Measurements from ENCODE around the gene CFAP53.
"Not testable (repeated sequence)": the region's sequence is repeated elsewhere in the genome, so short reads cannot be mapped to it uniquely, and the experiment has no call there.

The CFAP53 gene

GRCh38 chr18:50247561-50247960 lies 18.7 kb downstream of the CFAP53 start:
- DNase-seq (ENCODE audit: extremely low spot score), result no peak
- ChIA-PET POLR2A (interaction anchor here (0.7 kb wide), 1 partner anchor 260 kb away, joined by 3 read pairs; no protein-coding TSS in a partner anchor), CTCF (no interaction called here)
- no peak for TF ChIP-seq FOXA1 (IDR thresholded peaks at IDR 0.05)
- no peak for TF ChIP-seq ELF4 (IDR thresholded peaks at IDR 0.05)
- TF ChIP-seq LEF1 (IDR thresholded peaks at IDR 0.05; ENCODE audit: borderline replicate concordance), result no peak
- TF ChIP-seq SUZ12 (IDR thresholded peaks at IDR 0.05), result no peak
- no peak for TF ChIP-seq CTBP1 (IDR thresholded peaks at IDR 0.05; ENCODE audit: borderline replicate concordance)
- TF ChIP-seq L3MBTL2 (conservative IDR thresholded peaks at IDR 0.05), result no peak
- TF ChIP-seq ARNT (IDR thresholded peaks at IDR 0.05), result no peak
- no peak for TF ChIP-seq HDGF (IDR thresholded peaks at IDR 0.05; ENCODE audit: borderline replicate concordance)
- TF ChIP-seq TARDBP (IDR thresholded peaks at IDR 0.05), result no peak
- TF ChIP-seq ZNF384 (IDR thresholded peaks at IDR 0.05), result no peak
- no peak for TF ChIP-seq PKNOX1 (IDR thresholded peaks at IDR 0.05)
- no peak for TF ChIP-seq FOXM1 (IDR thresholded peaks at IDR 0.05; ENCODE audit: borderline replicate concordance)
- no peak for TF ChIP-seq BHLHE40 (IDR thresholded peaks at IDR 0.05; ENCODE audit: borderline replicate concordance)
- no peak for TF ChIP-seq FOXK2 (IDR thresholded peaks at IDR 0.05)
- TF ChIP-seq NFRKB (IDR thresholded peaks at IDR 0.05), result no peak
- no peak for TF ChIP-seq SP1 (IDR thresholded peaks at IDR 0.05)

- CTCF ChIA-PET; DNase-seq (ENCODE audit: extremely low spot score); POLR2A ChIA-PET: not testable (repeated sequence)
Measured at GRCh38 chr18:50241768-50242167, 24.5 kb downstream of the CFAP53 start.

- ChIA-PET POLR2A (no interaction called here), CTCF (no interaction called here)
- no peak for DNase-seq (ENCODE audit: extremely low spot score)
- TF ChIP-seq FOXK2 (IDR thresholded peaks at IDR 0.05) (no peak), NFRKB (IDR thresholded peaks at IDR 0.05) (no peak), ZNF384 (IDR thresholded peaks at IDR 0.05) (no peak), LEF1 (IDR thresholded peaks at IDR 0.05; ENCODE audit: borderline replicate concordance) (no peak), TARDBP (IDR thresholded peaks at IDR 0.05) (no peak), SUZ12 (IDR thresholded peaks at IDR 0.05) (no peak), BHLHE40 (IDR thresholded peaks at IDR 0.05; ENCODE audit: borderline replicate concordance) (no peak), FOXM1 (IDR thresholded peaks at IDR 0.05; ENCODE audit: borderline replicate concordance) (no peak), SP1 (IDR thresholded peaks at IDR 0.05) (no peak), L3MBTL2 (conservative IDR thresholded peaks at IDR 0.05) (no peak)
Measured at GRCh38 chr18:50240080-50240563, 26.2 kb downstream of the CFAP53 start.

- ChIA-PET POLR2A (no interaction called here), CTCF (no interaction called here)
- no peak for DNase-seq (ENCODE audit: extremely low spot score)
- TF ChIP-seq SUZ12 (IDR thresholded peaks at IDR 0.05) (no peak), PKNOX1 (IDR thresholded peaks at IDR 0.05) (no peak), FOXA1 (IDR thresholded peaks at IDR 0.05) (no peak), NFRKB (IDR thresholded peaks at IDR 0.05) (no peak), ZNF384 (IDR thresholded peaks at IDR 0.05) (no peak)
Measured at GRCh38 chr18:50232419-50232818, 33.9 kb downstream of the CFAP53 start.

- TF ChIP-seq TARDBP (IDR thresholded peaks at IDR 0.05) (no peak), L3MBTL2 (conservative IDR thresholded peaks at IDR 0.05) (no peak), ZNF384 (IDR thresholded peaks at IDR 0.05) (no peak), LEF1 (IDR thresholded peaks at IDR 0.05; ENCODE audit: borderline replicate concordance) (no peak), FOXK2 (IDR thresholded peaks at IDR 0.05) (no peak), HDGF (IDR thresholded peaks at IDR 0.05; ENCODE audit: borderline replicate concordance) (no peak)
- CTCF ChIA-PET, result no interaction called here
- DNase-seq (ENCODE audit: extremely low spot score), result no peak
- POLR2A ChIA-PET, result no interaction called here
Measured at GRCh38 chr18:50231621-50232020, 34.7 kb downstream of the CFAP53 start.

GRCh38 chr18:50220249-50220648 lies 46.0 kb downstream of the CFAP53 start:
- CTCF ChIA-PET, result interaction anchor here (3.1 kb wide), 1 partner anchor 137 kb away, joined by 17 read pairs; no protein-coding TSS in a partner anchor
- not testable (repeated sequence) for DNase-seq (ENCODE audit: extremely low spot score)
- POLR2A ChIA-PET, result interaction anchor here (0.7 kb wide), 1 partner anchor 155 kb away, joined by 3 read pairs; the partner anchor contains the start of gene SKA1

GRCh38 chr18:50218432-50219197 lies 47.7 kb downstream of the CFAP53 start:
- ChIA-PET CTCF (interaction anchor here (0.7 to 3.1 kb wide), 5 partner anchors 11 to 286 kb away, joined by 3 to 17 read pairs (median 4); partner anchors contain the start of gene MYO5B), POLR2A (no interaction called here)
- no peak for TF ChIP-seq LEF1 (IDR thresholded peaks at IDR 0.05; ENCODE audit: borderline replicate concordance)
- no peak for TF ChIP-seq ARNT (IDR thresholded peaks at IDR 0.05)
- no peak for TF ChIP-seq FOXA1 (IDR thresholded peaks at IDR 0.05)
- TF ChIP-seq TARDBP (IDR thresholded peaks at IDR 0.05), result no peak
- TF ChIP-seq FOXM1 (IDR thresholded peaks at IDR 0.05; ENCODE audit: borderline replicate concordance), result no peak
- TF ChIP-seq ELF4 (IDR thresholded peaks at IDR 0.05), result no peak
- no peak for TF ChIP-seq HDGF (IDR thresholded peaks at IDR 0.05; ENCODE audit: borderline replicate concordance)
- TF ChIP-seq L3MBTL2 (conservative IDR thresholded peaks at IDR 0.05), result no peak
- no peak for TF ChIP-seq ZNF384 (IDR thresholded peaks at IDR 0.05)
- TF ChIP-seq PKNOX1 (IDR thresholded peaks at IDR 0.05), result no peak
- no peak for TF ChIP-seq SP1 (IDR thresholded peaks at IDR 0.05)
- no peak for TF ChIP-seq BHLHE40 (IDR thresholded peaks at IDR 0.05; ENCODE audit: borderline replicate concordance)
- no peak for TF ChIP-seq NFRKB (IDR thresholded peaks at IDR 0.05)
- TF ChIP-seq SUZ12 (IDR thresholded peaks at IDR 0.05), result no peak
- no peak for TF ChIP-seq CTBP1 (IDR thresholded peaks at IDR 0.05; ENCODE audit: borderline replicate concordance)
- peak; percentile 36 for DNase-seq (ENCODE audit: extremely low spot score)
